ENCODE results near the gene CCR2.
"Not testable (repeated sequence)": the region's sequence is repeated elsewhere in the genome, so short reads cannot be mapped to it uniquely, and the experiment has no call there.

CCR2 gene

DNA sequence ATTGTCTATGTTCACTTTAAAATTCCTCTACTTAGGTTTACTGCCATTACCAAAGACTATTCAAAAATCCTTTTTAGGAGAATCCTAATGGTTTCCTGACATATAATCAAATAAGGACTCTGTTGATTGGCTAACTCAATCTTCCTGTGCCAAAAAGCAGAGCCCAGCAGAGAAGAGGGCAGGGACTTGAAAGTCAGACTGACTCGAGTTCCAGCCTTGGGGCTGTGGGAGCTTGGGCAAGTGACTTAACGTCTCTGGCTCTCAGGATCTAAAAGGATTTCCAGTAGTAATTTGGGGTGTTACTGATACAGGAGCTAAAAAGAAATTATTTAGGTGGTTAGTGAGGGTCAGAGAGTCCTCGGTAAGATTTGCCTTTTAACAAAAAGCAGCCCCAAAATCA, 27.7 kb downstream of the CCR2 start:
- no peak for DNase-seq

- DNase-seq: no peak
Measured at GRCh38 chr3:46383211-46383950, 29.5 kb downstream of the CCR2 start.

DNA sequence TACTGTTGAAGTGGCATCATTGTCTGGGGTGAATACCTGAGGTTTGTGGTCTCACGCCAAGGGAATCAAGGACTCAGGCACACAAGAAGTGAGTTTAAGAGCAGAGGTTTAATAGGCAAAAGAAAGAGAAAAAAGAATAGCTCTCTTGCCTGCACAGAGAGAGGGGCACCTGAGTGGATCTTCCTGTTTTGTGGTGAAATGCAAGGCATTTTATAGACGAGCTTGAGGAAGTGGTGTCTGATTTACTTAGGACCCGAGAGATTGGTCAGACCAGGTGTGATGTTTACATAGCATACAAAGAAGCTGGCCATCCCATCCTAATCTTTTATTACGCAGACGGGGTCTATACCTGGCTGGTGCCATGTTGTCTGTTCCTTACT, 30.0 kb downstream of the CCR2 start:
- DNase-seq: no peak

DNA sequence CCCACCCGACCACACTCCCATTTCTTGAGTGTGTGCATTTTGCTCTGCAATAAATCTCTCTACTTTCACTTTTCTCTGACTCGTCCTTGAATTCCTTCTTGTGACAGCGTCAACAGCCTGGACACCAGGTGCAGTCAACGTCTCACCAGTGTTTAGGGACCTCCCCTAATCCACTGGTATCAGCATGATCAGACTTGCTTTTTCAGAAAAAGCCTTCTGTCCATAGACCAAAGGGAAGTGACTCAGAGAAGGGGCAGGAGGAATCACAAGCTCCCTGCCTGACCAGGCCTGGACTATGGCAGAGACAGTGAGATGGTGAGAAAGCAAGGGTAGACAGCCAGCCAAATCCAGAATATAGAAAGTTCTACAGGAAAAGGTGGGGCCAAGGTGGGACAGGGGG, 32.3 kb downstream of the CCR2 start:
- no peak for DNase-seq

DNA sequence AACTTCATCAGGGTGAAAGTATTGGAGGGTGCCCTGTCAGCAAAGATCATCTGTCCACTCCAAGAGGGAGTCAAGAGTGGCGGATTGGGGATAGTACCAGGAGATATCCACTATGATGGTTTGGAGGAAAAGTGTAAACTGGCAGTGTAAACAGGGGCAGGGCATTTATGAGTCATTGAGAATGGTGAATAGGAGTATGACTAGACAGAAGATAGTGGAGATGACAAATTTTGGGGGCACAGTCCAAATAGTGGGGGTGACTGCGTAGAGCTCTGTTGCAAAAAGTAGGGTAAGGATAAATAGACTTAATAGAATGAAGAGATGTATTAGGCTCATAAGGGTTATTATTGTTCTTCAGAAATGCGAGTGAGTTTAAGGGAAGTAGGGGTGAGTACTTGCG, 34.9 kb downstream of the CCR2 start:
- DNase-seq: not testable (repeated sequence)

GRCh38 chr3:46389306-46389705, 35.4 kb downstream of the CCR2 start:
- DNase-seq: no peak

DNA sequence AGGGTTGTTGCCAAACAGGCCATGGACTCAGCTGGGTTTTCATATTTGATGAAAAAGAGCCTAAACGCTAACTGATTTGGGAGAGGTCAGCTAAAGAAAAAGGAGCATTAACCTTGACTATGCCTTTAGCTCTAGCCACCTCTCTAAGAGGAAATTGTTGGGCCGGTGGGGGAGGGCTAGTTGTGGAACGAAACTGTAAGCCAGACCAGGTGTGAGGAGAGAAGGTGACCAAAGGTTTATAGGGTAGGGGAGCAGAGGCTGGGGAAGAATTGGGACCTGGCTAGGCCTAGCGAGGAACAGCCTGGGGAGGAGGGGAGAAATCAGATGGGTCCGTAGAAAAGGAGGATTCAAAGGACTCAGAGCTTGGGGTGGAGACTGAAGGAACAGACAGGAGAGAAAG, 37.6 kb downstream of the CCR2 start:
- not testable (repeated sequence) for DNase-seq

DNA sequence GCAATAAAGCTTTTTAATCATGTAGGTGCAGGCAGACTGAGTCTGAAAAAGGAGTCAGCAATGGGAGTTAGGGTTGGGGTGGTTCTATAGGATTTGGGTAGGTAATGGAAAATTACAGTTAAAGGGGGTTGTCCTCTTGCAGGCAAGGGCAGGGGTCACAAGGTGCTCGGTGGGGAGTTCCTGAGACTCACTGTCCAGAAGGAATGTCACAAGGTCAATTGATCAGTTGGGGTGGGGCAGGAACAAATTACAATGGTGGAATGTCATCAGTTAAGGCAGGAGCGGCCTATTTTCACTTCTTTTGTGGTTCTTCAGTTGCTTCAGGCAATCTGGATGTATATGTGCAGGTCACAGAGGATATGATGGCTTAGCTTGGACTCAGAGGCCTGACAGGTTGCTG, 39.1 kb downstream of the CCR2 start:
- no peak for DNase-seq

DNA sequence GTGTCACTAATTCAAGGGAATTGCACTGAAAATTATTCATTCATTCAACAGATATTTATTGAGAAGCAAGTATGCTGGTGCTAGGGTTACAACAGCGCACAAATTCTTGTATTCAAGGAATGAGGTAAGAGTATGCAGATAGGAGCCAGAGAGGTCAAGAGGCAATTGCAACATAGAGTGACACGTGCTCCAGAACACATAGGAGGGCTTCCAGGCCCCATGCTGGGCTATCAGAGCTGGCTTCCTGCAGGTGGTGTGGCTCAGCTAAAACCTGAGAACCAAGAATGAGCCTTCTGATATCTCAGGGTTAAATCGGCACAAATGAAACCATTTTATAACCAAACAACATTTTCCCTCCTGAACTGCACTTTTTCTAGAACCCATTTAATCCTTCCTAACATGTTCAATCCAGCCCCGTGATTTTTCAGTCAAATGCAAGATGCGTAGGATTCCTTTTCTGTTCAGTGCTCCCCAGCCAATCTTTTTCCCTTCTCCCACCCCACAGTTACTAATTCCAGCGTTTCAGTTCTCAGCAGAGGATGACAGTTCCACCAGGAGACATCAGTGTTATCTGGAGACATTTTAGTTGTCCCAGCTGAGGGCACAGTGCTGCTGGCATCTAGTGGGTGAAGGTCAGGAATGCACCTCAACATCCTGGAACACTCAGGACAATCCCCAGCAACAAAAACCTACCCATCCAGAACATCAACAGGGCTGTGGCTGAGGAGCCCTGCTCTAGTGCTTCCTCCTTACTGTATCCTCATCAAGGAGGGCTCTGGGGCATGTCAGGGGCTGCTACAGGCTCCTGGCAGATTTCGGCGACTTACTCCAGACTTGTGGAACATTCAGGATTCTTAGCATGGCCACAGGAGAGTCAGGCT, 39.9 kb downstream of the CCR2 start:
- DNase-seq: no peak

- no peak for DNase-seq
Measured at GRCh38 chr3:46395210-46395661, 41.3 kb downstream of the CCR2 start.

- no peak for DNase-seq
Measured at GRCh38 chr3:46395766-46396530, 42.0 kb downstream of the CCR2 start.

GRCh38 chr3:46397111-46397510, 43.2 kb downstream of the CCR2 start:
- DNase-seq: no peak

DNA sequence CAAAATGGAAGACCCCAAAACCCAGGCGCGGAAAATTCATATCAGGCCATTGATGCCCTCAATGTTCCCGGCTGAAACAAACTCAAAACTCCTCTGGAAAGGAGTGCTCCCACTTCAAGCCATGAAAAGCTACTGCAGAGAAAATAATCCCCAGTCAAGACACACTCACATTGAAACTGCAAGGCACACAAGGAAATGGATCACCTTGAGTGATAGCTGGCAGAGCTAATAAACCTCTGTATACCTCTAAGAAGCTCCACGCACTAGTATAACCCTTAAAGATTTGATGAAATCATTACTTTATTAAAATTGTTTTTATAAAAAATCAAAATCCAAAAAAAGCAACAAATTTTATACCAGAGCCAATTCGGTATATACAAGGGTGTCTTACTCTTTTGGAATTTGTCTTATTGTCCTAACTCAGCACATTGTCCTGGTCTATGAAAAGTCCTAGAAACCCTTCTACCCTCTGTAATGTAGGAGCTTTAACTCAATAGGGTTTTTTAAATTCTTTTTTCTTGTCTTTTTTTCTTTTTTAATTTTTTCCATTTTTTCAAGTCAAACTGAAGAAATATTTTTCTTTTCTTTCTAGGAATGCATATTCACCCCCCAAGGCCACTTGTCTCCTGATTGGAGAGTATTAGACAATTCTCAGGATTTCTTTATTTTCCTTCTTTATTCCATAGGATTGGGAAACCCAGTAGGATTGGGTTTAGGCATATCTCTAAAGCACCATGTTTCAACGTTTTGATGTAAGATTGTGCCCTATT, 44.5 kb downstream of the CCR2 start:
- DNase-seq: no peak

DNA sequence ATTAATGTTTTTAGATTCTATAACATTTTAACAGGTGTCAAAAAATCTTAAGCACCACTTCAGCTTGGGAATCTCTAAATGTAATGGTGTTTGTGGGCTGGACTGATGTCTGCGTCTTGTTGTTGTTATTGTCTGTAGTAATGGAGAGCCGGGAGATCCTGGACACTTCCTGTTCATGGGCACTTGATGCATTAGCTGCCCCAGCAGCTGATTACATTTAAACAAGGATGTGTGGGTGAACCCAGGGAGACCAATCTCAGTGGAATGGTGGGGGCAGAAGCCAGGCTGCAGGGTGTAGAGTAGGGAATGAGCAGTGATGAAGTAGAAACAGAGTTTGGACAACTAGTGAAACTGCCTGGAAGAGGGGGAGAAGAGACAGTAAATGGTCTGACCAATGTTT, 45.2 kb downstream of the CCR2 start:
- DNase-seq: no peak

DNA sequence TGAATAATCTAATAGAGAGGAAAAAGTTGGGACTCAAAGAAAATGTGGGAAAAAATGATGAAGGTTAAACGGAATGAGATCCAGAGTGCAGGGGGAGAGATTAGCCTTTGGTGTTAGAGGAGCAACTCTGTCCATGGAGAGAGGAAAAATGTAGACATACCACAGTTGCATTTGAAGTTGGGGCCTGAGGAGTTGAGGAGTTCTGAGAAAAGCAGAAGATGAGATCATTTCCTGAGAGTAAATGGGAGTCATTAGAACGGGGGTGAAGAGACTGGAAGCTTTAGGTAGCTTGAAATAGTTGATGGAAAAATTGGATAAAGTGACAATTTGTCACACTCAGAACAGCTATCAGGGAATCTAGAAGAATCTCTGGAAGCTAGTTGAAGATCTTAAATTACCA, 45.6 kb downstream of the CCR2 start:
- no peak for DNase-seq

- no peak for DNase-seq
Measured at GRCh38 chr3:46400000-46400734, 46.3 kb downstream of the CCR2 start.

DNA sequence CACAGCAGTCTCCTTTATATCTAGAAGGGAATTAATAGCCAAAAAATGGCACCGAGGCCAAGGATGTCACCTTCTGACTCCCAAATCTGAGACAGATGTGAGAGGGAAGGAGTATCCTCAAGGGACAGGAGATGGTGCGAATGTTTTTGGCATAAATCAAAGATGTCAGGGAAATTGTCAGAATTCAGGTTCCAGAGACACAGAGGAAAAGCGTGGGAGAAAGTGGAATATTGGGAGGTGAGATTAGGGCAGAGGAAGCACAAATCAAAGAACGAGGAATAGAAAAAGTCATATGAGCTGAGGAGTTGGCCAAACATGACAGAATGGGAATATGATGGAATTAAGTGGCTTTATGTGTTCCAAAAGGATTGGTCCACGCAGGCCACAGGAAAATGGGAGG, 46.9 kb downstream of the CCR2 start:
- DNase-seq: no peak

GRCh38 chr3:46401579-46401978, 47.7 kb downstream of the CCR2 start:
- no peak for DNase-seq

- not testable (repeated sequence) for DNase-seq
Measured at GRCh38 chr3:46402902-46403301, 49.0 kb downstream of the CCR2 start.

DNA sequence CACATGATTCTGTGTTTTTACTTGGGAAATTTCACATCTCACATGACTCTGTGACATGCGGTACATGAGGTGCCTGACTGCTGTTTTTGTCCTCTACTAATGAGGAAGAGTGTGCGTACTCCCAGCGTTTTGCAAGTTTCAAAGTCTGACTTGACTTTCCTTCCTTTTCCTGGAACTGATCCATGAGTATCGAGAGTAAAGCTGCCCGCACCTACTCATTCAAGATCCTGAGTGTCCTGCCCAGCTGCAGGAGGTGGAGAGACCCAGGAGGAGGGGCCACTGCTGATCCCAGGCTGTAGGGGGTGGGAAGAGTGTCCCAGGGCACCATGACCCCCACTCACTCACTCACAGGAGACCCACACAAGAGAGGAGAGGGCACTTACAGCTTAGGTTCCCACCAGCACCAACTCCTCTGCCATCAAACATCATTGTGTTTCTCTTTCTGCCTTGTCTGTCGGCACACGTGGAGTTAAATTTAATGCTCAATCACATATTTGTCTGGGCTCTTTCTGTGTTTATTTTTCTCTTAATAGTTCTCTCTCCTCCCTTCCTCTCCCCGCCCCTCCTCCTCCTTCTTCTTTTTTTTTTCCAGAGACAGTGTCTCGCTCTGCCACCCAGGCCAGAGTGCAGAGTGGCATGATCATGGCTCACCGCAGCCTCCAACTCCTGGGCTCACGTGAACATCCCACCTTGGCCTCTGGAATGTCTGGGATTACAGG, 51.5 kb downstream of the CCR2 start:
- DNase-seq: no peak

- DNase-seq: no peak
Measured at GRCh38 chr3:46406443-46406787, 52.5 kb downstream of the CCR2 start.
